ENCODE results near the gene GPAT2.
"Not testable (repeated sequence)": the region's sequence is repeated elsewhere in the genome, so short reads cannot be mapped to it uniquely, and the experiment has no call there.

Gene GPAT2, protein sequence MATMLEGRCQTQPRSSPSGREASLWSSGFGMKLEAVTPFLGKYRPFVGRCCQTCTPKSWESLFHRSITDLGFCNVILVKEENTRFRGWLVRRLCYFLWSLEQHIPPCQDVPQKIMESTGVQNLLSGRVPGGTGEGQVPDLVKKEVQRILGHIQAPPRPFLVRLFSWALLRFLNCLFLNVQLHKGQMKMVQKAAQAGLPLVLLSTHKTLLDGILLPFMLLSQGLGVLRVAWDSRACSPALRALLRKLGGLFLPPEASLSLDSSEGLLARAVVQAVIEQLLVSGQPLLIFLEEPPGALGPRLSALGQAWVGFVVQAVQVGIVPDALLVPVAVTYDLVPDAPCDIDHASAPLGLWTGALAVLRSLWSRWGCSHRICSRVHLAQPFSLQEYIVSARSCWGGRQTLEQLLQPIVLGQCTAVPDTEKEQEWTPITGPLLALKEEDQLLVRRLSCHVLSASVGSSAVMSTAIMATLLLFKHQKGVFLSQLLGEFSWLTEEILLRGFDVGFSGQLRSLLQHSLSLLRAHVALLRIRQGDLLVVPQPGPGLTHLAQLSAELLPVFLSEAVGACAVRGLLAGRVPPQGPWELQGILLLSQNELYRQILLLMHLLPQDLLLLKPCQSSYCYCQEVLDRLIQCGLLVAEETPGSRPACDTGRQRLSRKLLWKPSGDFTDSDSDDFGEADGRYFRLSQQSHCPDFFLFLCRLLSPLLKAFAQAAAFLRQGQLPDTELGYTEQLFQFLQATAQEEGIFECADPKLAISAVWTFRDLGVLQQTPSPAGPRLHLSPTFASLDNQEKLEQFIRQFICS

DNA sequence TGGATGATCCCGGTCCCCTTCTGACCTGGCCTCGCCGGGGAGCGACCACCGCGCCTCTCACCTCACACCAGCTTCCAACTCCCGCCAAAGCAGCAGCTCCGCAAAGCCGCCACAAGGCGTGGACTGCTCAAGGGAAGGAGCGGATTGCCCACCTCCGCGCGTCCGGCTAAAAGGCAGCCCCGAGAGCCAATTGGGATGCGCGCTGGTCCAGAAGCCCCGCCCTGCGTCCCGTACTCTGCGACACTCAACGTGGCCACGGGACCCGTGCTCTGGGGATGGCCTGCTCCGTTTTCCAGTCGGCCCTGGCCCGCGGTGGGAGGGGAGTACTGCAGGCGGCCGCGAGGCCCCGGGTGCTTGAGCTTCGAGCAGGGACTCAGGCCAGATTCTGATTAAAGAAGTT, at the start of gene GPAT2:
GPAT2 (minus strand) TSS at position 125 of the 400 bp plus-strand sequence. CDS start 2,557 bp downstream, outside the sequence.
- not testable (repeated sequence) for H3K4me3 ChIP-seq (ENCODE audit: low read depth, low read length)

DNA sequence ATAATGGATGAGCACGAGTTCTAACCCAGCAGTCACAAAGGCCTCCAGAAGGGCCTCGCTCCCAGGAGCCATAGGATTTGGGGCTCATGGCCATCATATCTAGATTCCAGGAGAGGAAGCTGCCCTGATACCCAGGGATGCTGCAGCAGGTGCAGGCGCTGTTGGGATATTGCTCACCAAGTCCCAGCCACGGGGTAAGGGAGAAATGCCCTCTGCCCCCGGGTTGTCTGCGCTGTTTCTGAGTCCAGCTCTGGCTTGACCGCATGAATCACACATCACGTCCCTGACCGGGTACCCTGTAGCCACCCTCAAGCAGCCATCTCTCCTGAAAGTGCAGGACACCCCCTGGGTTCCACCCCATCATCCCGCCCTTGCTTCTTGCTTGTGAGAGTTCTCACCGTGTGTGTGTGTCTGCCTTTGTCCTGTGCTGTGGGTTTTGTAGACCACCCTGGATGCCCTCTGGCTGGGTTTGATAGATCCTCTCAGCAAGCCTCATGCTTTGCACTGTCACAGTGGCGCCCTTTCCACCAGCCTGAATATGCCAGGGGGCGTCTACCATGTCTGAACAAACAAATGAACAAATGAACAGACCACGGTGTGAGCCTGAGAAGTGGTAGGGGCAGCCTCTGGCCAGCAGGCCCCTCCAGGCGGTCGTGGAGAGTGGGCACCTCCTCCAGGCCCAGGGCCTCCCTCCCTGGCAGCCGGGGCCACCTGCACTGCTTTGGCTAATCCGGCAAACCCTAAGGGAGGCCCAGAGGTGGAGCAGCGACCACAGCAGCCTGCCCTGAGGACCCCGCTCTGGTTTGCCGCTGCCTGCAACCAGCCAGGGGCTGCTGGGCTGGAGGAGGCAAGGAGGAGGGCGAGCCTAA, 49.5 kb upstream of the GPAT2 start:
- TF ChIP-seq, protein P1, sequence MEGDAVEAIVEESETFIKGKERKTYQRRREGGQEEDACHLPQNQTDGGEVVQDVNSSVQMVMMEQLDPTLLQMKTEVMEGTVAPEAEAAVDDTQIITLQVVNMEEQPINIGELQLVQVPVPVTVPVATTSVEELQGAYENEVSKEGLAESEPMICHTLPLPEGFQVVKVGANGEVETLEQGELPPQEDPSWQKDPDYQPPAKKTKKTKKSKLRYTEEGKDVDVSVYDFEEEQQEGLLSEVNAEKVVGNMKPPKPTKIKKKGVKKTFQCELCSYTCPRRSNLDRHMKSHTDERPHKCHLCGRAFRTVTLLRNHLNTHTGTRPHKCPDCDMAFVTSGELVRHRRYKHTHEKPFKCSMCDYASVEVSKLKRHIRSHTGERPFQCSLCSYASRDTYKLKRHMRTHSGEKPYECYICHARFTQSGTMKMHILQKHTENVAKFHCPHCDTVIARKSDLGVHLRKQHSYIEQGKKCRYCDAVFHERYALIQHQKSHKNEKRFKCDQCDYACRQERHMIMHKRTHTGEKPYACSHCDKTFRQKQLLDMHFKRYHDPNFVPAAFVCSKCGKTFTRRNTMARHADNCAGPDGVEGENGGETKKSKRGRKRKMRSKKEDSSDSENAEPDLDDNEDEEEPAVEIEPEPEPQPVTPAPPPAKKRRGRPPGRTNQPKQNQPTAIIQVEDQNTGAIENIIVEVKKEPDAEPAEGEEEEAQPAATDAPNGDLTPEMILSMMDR (IDR thresholded peaks at IDR 0.05; ENCODE audit: control insufficient read depth, extremely low read depth, insufficient read depth), result no peak
- no peak overlapping the region for H3K4me3 ChIP-seq (ENCODE audit: low read depth, low read length)
- DNase-seq (ENCODE audit: low read depth), result no peak

More for the DNA sequence above, at the start of gene GPAT2:
- not testable (repeated sequence) for DNase-seq (ENCODE audit: low read depth)

DNA sequence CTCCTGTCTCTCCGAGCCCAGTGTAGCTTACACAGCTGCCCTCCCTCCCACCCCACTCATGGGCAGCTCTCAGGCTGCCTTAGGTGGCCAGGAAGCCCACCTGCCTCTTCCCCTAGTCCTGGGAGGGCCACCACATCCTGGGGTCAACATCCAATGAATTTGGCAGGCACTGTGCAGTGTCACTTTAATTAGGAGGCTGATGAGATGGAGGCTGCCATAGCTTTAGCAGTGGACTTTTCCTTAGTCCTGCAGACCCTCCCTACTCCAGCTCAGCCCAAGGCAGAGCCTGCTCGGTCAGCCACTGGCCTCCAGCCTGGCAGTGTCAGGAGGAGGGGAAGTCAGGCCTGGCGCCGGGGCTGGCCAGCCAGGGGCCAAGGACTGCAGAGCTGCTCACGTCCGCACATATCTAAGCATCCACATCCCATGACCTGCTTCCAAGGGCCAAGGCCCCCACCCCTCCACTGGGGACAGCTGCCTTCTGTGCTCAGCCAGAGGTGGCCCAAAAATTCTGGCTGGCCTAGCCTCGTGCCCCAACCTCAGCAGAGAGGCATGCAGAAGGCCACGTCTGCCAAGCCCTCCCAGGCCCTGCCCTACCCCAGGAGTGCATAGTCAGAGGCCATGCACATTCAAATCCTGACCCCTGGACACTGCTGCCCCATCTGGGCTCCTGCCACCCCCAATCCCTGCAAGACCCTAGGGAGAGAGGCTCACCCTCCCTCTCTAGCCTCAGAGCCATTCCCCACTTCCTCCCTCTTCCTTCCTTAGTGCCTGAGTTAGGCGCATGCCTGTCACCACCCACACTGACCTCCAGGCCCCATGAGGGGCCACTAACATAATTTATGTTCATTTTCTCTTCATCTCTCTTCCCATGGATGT, 48.6 kb upstream of the GPAT2 start:
- TF ChIP-seq, protein P1 (IDR thresholded peaks at IDR 0.05; ENCODE audit: control insufficient read depth, extremely low read depth, insufficient read depth), result no peak
- H3K4me3 ChIP-seq (ENCODE audit: low read depth, low read length), result no peak overlapping the region
- no peak for DNase-seq (ENCODE audit: low read depth)

DNA sequence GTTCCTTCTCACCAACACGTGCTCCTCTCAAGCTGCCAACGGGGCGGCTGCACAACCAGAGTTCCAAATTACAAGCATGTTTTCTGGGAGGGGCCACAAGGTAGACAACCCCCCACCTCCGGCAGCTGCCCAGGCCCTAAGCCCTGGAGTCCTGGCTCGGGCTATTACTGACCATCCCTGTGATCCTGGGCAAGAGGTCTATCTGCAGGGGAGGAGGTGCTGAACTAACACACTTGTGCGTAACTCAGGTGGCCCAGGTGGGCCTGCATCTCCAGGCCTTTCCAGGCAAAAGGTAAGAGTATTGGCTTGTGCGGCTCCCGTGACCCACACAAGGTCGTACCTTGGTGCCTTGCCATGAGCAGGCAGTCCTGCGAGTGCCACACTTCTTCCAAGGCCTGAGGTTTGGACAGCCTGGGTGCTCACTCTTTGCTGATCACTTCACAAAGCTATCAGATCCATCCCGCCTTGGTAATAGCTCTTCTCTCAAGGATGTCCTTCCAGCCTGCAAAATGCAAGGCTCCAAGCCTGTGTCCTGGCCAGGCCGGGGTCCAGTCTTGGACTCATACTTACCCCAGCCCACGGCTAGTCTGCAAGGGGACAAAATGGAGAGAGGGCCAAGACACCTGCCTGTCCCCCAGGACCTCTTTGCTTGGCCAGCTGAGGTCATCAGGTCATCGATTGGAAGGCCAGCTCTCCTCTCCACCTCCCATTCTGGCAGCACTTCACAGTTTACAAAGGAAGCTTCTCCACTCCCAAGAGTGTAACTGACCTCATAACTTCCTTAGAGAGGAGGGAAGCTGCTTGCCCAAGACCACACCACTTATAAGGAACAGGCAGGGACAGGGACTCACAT, 47.7 kb upstream of the GPAT2 start:
- TF ChIP-seq, protein P1 (IDR thresholded peaks at IDR 0.05; ENCODE audit: control insufficient read depth, extremely low read depth, insufficient read depth), result no peak
- no peak for DNase-seq (ENCODE audit: low read depth)
- no peak overlapping the region for H3K4me3 ChIP-seq (ENCODE audit: low read depth, low read length)

DNA sequence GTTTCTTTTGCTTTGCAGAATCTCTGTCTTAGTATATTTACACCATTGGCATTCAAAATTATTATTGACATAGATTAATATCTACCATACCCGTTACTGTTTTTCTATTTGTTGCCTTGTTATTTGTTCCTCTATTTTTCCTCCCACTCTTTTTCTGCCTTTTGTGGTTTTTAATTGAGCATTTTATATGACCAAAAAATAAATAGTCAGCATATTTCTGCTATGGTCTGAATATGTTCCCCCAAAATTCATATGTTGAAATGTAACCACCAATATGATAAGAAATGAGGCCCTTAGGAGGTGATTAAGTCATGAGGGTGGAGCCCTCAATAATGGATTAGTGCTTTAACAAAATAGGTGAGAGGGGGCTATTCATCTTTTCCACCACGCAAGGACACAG, 46.3 kb upstream of the GPAT2 start:
- TF ChIP-seq, protein P1 (IDR thresholded peaks at IDR 0.05; ENCODE audit: control insufficient read depth, extremely low read depth, insufficient read depth), result no peak
- no peak overlapping the region for H3K4me3 ChIP-seq (ENCODE audit: low read depth, low read length)
- DNase-seq (ENCODE audit: low read depth), result no peak

DNA sequence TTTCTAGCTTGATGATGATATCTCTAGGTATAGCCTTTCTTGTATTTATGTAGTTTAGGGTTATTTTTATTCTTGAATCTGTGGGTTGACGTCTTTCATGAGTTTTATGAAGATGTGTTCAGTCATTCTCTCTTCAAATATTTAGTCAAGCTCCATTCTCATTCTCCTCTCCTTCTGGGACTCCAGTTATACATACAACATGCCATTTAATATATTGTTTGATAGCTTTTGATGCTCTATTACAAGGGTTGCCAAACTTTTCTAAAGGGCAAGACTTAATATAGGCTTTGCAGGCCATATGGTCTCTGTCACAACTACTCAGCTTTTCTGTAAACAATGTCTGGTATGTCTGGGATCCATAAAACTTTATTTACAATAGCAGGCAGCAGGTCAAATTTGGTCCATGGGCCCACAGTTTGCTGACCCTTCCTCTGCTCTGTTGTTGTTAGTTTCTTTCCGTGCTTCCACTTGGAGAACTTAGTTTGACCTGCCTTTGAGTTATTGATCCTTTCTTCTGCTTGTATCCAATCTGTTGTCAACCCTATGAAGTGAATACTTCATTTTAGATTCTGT, 40.6 kb upstream of the GPAT2 start:
- no peak for DNase-seq (ENCODE audit: low read depth)
- TF ChIP-seq, protein P1 (IDR thresholded peaks at IDR 0.05; ENCODE audit: control insufficient read depth, extremely low read depth, insufficient read depth), result no peak
- no peak overlapping the region for H3K4me3 ChIP-seq (ENCODE audit: low read depth, low read length)

All from LNCaP clone FGC (cell line).